Measurements from ENCODE around the gene PARD3. TPM values are rescaled to one million over a fixed set of nuclear protein-coding genes. Genes with fewer than 3 reads are reported as not detected.
"Not testable (repeated sequence)": the region's sequence is repeated elsewhere in the genome, so short reads cannot be mapped to it uniquely, and the experiment has no call there.

PARD3 gene
- total and polyA plus RNA-seq, 5 donors: 10.5 to 40.3 (median 27.8) TPM

DNA sequence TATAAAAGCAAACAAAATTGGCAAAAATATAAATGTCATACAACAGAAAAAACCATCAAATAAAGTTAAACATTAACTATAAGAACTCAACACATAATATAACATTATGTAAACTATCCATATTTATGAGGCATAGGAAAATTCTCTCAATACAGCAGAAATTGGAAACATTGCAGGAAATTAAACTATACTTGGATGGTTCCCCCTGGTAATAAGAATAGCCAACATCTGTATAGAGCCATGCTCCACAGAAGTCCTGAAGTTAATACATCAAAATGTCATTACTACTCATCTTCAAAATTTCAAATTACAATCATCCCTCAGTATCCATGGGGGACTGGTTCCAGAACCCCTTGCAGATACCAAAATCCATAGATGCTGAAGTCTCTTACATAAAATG lies 350.5 kb downstream of the PARD3 start:
- Histone ChIP-seq H3K4me1 (ENCODE audit: control insufficient read depth, insufficient read depth, low read length) (no peaks in the 10 kb centered on the region), H3K27ac (ENCODE audit: low read length) (no peak overlapping the region), H3K9me3 (ENCODE audit: control insufficient read depth, low read length) (no peaks in the 10 kb centered on the region), H3K27me3 (ENCODE audit: control insufficient read depth, insufficient read depth) (no peaks in the 10 kb centered on the region), H3K4me3 (ENCODE audit: low read length) (no peak overlapping the region)
- ATAC-seq: no peak
- intact Hi-C loops (cut with DNase I): no loop called here
- DNase-seq: no peak

- no peaks in the 10 kb centered on the region for H3K27me3 ChIP-seq (ENCODE audit: control insufficient read depth, insufficient read depth)
- no peak for DNase-seq
- no peak overlapping the region for H3K27ac ChIP-seq (ENCODE audit: low read length)
- WGBS: 90% methylated on average over 3 of the region's 3 CpGs
- H3K4me1 ChIP-seq (ENCODE audit: control insufficient read depth, insufficient read depth, low read length): no peaks in the 10 kb centered on the region
- ATAC-seq: no peak
- H3K4me3 ChIP-seq (ENCODE audit: low read length): no peak overlapping the region
- no peaks in the 10 kb centered on the region for H3K9me3 ChIP-seq (ENCODE audit: control insufficient read depth, low read length)
- intact Hi-C loops (cut with DNase I): no loop called here
Observed at GRCh38 chr10:34464000-34464399, 351.1 kb downstream of the PARD3 start.

GRCh38 chr10:34462993-34463392 lies 352.1 kb downstream of the PARD3 start:
- Histone ChIP-seq H3K4me3 (ENCODE audit: low read length) (no peak overlapping the region), H3K9me3 (ENCODE audit: control insufficient read depth, low read length) (no peaks in the 10 kb centered on the region), H3K4me1 (ENCODE audit: control insufficient read depth, insufficient read depth, low read length) (no peaks in the 10 kb centered on the region), H3K27ac (ENCODE audit: low read length) (no peak overlapping the region), H3K27me3 (ENCODE audit: control insufficient read depth, insufficient read depth) (no peaks in the 10 kb centered on the region)
- no peak for DNase-seq
- ATAC-seq: no peak
- intact Hi-C loops (cut with DNase I): no loop called here
- 71% methylated on average over 1 of the region's 1 CpG for WGBS

GRCh38 chr10:34462056-34462455 lies 353.0 kb downstream of the PARD3 start:
- no peak for ATAC-seq
- WGBS: 68% methylated on average over 3 of the region's 3 CpGs

GRCh38 chr10:34454590-34455261 lies 360.4 kb downstream of the PARD3 start:
- H3K27ac ChIP-seq (ENCODE audit: low read length): no peak overlapping the region
- H3K4me3 ChIP-seq (ENCODE audit: low read length): no peak overlapping the region
- peaks cover 1% of the 10 kb centered on the region for H3K4me1 ChIP-seq (ENCODE audit: control insufficient read depth, insufficient read depth, low read length)
- H3K27me3 ChIP-seq (ENCODE audit: control insufficient read depth, insufficient read depth): no peaks in the 10 kb centered on the region
- no peak for DNase-seq
- intact Hi-C loops (cut with DNase I): no loop called here
- no peaks in the 10 kb centered on the region for H3K9me3 ChIP-seq (ENCODE audit: control insufficient read depth, low read length)
- ATAC-seq: no peak
- 57% methylated on average over 6 of the region's 6 CpGs for WGBS

More at GRCh38 chr10:34462056-34462455, 353.0 kb downstream of the PARD3 start:
- DNase-seq: no peak
- no peaks in the 10 kb centered on the region for H3K27me3 ChIP-seq (ENCODE audit: control insufficient read depth, insufficient read depth)
- H3K9me3 ChIP-seq (ENCODE audit: control insufficient read depth, low read length): no peaks in the 10 kb centered on the region
- H3K4me1 ChIP-seq (ENCODE audit: control insufficient read depth, insufficient read depth, low read length): no peaks in the 10 kb centered on the region
- H3K4me3 ChIP-seq (ENCODE audit: low read length): no peak overlapping the region
- no peak overlapping the region for H3K27ac ChIP-seq (ENCODE audit: low read length)
- intact Hi-C loops (cut with DNase I): no loop called here

GRCh38 chr10:34449836-34450235 lies 365.3 kb downstream of the PARD3 start:
- no peak for DNase-seq
- Histone ChIP-seq H3K4me1 (ENCODE audit: control insufficient read depth, insufficient read depth, low read length) (peaks cover 1% of the 10 kb centered on the region), H3K4me3 (ENCODE audit: low read length) (no peak overlapping the region), H3K27ac (ENCODE audit: low read length) (no peak overlapping the region), H3K27me3 (ENCODE audit: control insufficient read depth, insufficient read depth) (no peaks in the 10 kb centered on the region), H3K9me3 (ENCODE audit: control insufficient read depth, low read length) (no peaks in the 10 kb centered on the region)
- ATAC-seq: no peak
- intact Hi-C loops (cut with DNase I): no loop called here
- WGBS: 91% methylated on average over 2 of the region's 2 CpGs

DNA sequence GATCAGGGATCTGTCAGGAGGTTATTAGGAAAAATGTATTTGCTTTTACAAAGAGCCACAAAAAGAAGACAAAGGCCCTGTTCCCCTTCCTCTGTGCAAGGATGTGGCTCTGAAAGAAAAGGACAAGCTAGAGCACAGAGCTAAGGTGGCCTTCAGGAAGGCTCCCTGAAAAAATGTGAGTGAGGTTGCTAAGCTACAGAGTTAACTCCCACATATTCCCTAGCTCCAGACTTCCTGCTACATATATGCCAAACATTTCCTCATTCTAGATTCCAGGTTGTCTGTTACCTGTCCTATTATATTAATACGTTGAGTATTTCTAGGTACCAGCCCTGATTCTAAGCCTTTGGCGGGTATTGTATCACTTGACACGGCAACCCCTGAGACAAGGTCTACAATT lies 369.0 kb downstream of the PARD3 start:
- no peak overlapping the region for H3K4me3 ChIP-seq (ENCODE audit: low read length)
- H3K27ac ChIP-seq (ENCODE audit: low read length): no peak overlapping the region
- DNase-seq (no peak), ATAC-seq (no peak)
- no peaks in the 10 kb centered on the region for H3K27me3 ChIP-seq (ENCODE audit: control insufficient read depth, insufficient read depth)
- WGBS: 90% methylated on average over 3 of the region's 3 CpGs
- intact Hi-C loops (cut with DNase I): no loop called here
- no peaks in the 10 kb centered on the region for H3K9me3 ChIP-seq (ENCODE audit: control insufficient read depth, low read length)
- no peaks in the 10 kb centered on the region for H3K4me1 ChIP-seq (ENCODE audit: control insufficient read depth, insufficient read depth, low read length)

- intact Hi-C loops (cut with DNase I): no loop called here
- no peak for DNase-seq
- Histone ChIP-seq H3K4me3 (ENCODE audit: low read length) (no peak overlapping the region), H3K27ac (ENCODE audit: low read length) (no peak overlapping the region), H3K9me3 (ENCODE audit: control insufficient read depth, low read length) (no peaks in the 10 kb centered on the region), H3K4me1 (ENCODE audit: control insufficient read depth, insufficient read depth, low read length) (no peaks in the 10 kb centered on the region), H3K27me3 (ENCODE audit: control insufficient read depth, insufficient read depth) (no peaks in the 10 kb centered on the region)
- 74% methylated on average over 4 of the region's 4 CpGs for WGBS
- ATAC-seq: no peak
Observed at GRCh38 chr10:34444223-34445183, 370.6 kb downstream of the PARD3 start.

GRCh38 chr10:34439386-34439785 lies 375.7 kb downstream of the PARD3 start:
- H3K9me3 ChIP-seq (ENCODE audit: control insufficient read depth, low read length); H3K4me1 ChIP-seq (ENCODE audit: control insufficient read depth, insufficient read depth, low read length); intact Hi-C loops (cut with DNase I); H3K27ac ChIP-seq (ENCODE audit: low read length); H3K4me3 ChIP-seq (ENCODE audit: low read length); H3K27me3 ChIP-seq (ENCODE audit: control insufficient read depth, insufficient read depth): not testable (repeated sequence)
- ATAC-seq (peak in 1 of 2 donors; percentile 32), DNase-seq (peak in 1 of 3 donors; percentile 14)
- WGBS: 46% methylated on average over 4 of the region's 4 CpGs

DNA sequence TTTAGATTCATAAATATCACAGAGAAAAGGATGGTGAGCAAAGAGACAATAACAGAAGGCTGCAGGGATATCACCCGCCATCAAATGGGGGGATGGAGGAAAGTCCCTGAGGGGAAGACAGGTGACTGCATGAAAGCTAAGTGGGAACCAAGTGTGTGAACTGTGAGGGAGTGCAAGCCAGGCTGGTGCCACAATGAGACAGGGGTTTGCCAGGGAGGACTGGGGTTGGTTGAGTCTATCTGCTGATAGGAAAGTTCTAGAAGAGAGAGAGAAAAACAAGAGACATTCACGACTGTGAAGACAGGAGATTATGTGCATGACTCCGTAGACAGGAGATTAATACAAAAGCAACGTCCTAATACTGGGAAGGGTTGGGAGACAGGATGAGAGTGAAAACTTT lies 376.4 kb downstream of the PARD3 start:
- Histone ChIP-seq H3K4me3 (ENCODE audit: low read length) (no peak overlapping the region), H3K27ac (ENCODE audit: low read length) (no peak overlapping the region), H3K9me3 (ENCODE audit: control insufficient read depth, low read length) (no peaks in the 10 kb centered on the region), H3K4me1 (ENCODE audit: control insufficient read depth, insufficient read depth, low read length) (peaks cover 3% of the 10 kb centered on the region), H3K27me3 (ENCODE audit: control insufficient read depth, insufficient read depth) (no peaks in the 10 kb centered on the region)
- no peak for DNase-seq
- intact Hi-C loops (cut with DNase I): no loop called here
- no peak for ATAC-seq
- 65% methylated on average over 4 of the region's 4 CpGs for WGBS

GRCh38 chr10:34437906-34438305 lies 377.2 kb downstream of the PARD3 start:
- intact Hi-C loops (cut with DNase I): no loop called here
- Histone ChIP-seq H3K4me1 (ENCODE audit: control insufficient read depth, insufficient read depth, low read length) (peaks cover 3% of the 10 kb centered on the region), H3K4me3 (ENCODE audit: low read length) (no peak overlapping the region), H3K27me3 (ENCODE audit: control insufficient read depth, insufficient read depth) (no peaks in the 10 kb centered on the region), H3K9me3 (ENCODE audit: control insufficient read depth, low read length) (no peaks in the 10 kb centered on the region), H3K27ac (ENCODE audit: low read length) (no peak overlapping the region)
- DNase-seq (peak; percentile 17 to 64 (median 41)), ATAC-seq (no peak)
- 46% methylated on average over 5 of the region's 5 CpGs for WGBS
